Measurements from ENCODE around the gene GALNT15. TPM values are rescaled to one million over a fixed set of nuclear protein-coding genes. Genes with fewer than 3 reads are reported as not detected.

Gene GALNT15
- polyA plus RNA-seq, 1 of the 3 experiments (the other 2 are of a cell fraction): 4.7 TPM

- TF ChIP-seq CTCF (IDR thresholded peaks at IDR 0.05) (no peak), GABPA (IDR thresholded peaks at IDR 0.05; ENCODE audit: low read depth) (no peak), EP300 (IDR thresholded peaks at IDR 0.05; ENCODE audit: borderline replicate concordance in 1 of 2, low read depth in 1 of 2, low read length in 1 of 2) (no peak)
Measured at GRCh38 chr3:16203671-16204629, 29.5 kb downstream of the GALNT15 start (continued).

DNA sequence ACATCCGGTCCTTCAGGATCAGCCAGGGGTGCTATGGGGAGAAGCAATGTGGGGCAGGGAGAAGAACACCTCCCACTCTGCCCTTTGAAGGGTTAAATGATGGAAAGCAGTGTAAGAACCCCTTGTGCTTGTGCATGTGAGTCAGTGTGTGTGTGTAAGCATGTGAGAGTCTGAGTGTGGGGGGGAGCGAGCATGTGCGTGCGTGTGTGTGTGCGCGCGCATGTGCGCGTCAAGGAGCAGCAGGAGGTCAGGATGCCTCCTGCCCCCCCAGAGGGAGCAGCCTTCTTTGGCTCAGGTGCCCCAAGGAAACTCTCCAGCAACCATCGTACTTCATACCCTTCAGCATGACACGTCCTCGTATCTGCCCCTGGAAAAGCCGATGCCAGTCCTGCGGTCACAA, 30.3 kb downstream of the GALNT15 start:
- 87% methylated on average over 7 of the region's 14 CpGs for WGBS (ENCODE audit: low lambda C conversion rate)
- Histone ChIP-seq H3K79me2 (ENCODE audit: insufficient read depth) (no peaks in the 10 kb centered on the region), H3K9ac (no peak overlapping the region), H3K27me3 (ENCODE audit: insufficient read depth) (no peaks in the 10 kb centered on the region), H3K27ac (ENCODE audit: low read depth in 2 of 2, low read length in 1 of 2) (no peak overlapping the region), H3K4me2 (no peak overlapping the region), H3K36me3 (replicated peaks in 1 of 2; ENCODE audit: control insufficient read depth in 1 of 2, insufficient read depth in 2 of 2, low read length in 1 of 2) (no peaks in the 10 kb centered on the region), H3K9me3 (no peaks in the 10 kb centered on the region), H3K4me3 (ENCODE audit: low read depth in 2 of 2, low read length in 1 of 2) (no peak overlapping the region), H4K20me1 (ENCODE audit: insufficient read depth) (no peaks in the 10 kb centered on the region), H2AFZ (ENCODE audit: low read depth) (no peak overlapping the region), H3K4me1 (ENCODE audit: control insufficient read depth in 1 of 2, insufficient read depth in 2 of 2, low read depth in 1 of 2, low read length in 1 of 2) (no peaks in the 10 kb centered on the region), H3K9me2 (no peaks in the 10 kb centered on the region), H3F3A (replicated peaks; ENCODE audit: insufficient read depth) (no peaks in the 10 kb centered on the region)
- ChIA-PET CTCF (interaction anchor here (2.0 kb wide), 1 partner anchor 26 kb away, joined by 6 read pairs; no protein-coding TSS in a partner anchor), POLR2A (no interaction called here)
- no peak for DNase-seq
- TF ChIP-seq EZH2phosphoT487 (IDR thresholded peaks at IDR 0.05; ENCODE audit: borderline replicate concordance, low read depth): no peak
- no peak for TF ChIP-seq FOXM1 (IDR thresholded peaks at IDR 0.05; ENCODE audit: low read depth)
- no peak for TF ChIP-seq CTCF (IDR thresholded peaks at IDR 0.05)
- TF ChIP-seq NFIC (IDR thresholded peaks at IDR 0.05; ENCODE audit: borderline replicate concordance): no peak
- TF ChIP-seq, protein P1, sequence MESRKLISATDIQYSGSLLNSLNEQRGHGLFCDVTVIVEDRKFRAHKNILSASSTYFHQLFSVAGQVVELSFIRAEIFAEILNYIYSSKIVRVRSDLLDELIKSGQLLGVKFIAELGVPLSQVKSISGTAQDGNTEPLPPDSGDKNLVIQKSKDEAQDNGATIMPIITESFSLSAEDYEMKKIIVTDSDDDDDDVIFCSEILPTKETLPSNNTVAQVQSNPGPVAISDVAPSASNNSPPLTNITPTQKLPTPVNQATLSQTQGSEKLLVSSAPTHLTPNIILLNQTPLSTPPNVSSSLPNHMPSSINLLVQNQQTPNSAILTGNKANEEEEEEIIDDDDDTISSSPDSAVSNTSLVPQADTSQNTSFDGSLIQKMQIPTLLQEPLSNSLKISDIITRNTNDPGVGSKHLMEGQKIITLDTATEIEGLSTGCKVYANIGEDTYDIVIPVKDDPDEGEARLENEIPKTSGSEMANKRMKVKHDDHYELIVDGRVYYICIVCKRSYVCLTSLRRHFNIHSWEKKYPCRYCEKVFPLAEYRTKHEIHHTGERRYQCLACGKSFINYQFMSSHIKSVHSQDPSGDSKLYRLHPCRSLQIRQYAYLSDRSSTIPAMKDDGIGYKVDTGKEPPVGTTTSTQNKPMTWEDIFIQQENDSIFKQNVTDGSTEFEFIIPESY (IDR thresholded peaks at IDR 0.05; ENCODE audit: borderline replicate concordance, low read depth): no peak
- TF ChIP-seq MEF2A (IDR thresholded peaks at IDR 0.05; ENCODE audit: borderline replicate concordance, low read depth): no peak
- no peak for TF ChIP-seq POLR2AphosphoS5 (IDR thresholded peaks at IDR 0.05; ENCODE audit: low read depth, low read length)
- TF ChIP-seq IRF3 (IDR thresholded peaks at IDR 0.05; ENCODE audit: low read depth, low read length): no peak
- no peak for TF ChIP-seq RFX5 (IDR thresholded peaks at IDR 0.05; ENCODE audit: low read length)
- TF ChIP-seq GATA2 (CRISPR knock-in tag; IDR thresholded peaks at IDR 0.05): no peak
- no peak for TF ChIP-seq REST (IDR thresholded peaks at IDR 0.05; ENCODE audit: low read depth, low read length)
- TF ChIP-seq PBX3 (IDR thresholded peaks at IDR 0.05): no peak
- no peak for TF ChIP-seq TEAD4 (IDR thresholded peaks at IDR 0.05; ENCODE audit: borderline replicate concordance, insufficient read depth)
- no peak for TF ChIP-seq MAX (IDR thresholded peaks at IDR 0.05; ENCODE audit: low read depth)
